GM23338 (cell line): ENCODE measurements around the gene TF. TPM values are rescaled to one million over a fixed set of nuclear protein-coding genes. Genes with fewer than 3 reads are reported as not detected.

ENCODE experiments used
- ATAC-seq: fragments of 200-7000 bp; cut with Tn5 transposase; 3 replicates; pipeline ENCODE4 v1.9.1; 2020
- DNase-seq: peaks from one replicate; pipeline ENCODE4 v3.0.0-alpha.2; 2015; ENCODE audit warnings: low spot score
- H2AFZ ChIP-seq: fragments of 200-600 bp; sonication (generic); 2 replicates; pipeline ENCODE4 v1.8.0; 2016; ENCODE audit warnings: antibody characterized with exemption, mild to moderate bottlenecking, moderate library complexity
- H3F3A ChIP-seq: fragments of 200-600 bp; sonication (generic); replicated peaks from 2 replicates; pipeline ENCODE4 v1.8.0; 2017; ENCODE audit warnings: antibody characterized with exemption, mixed run types, low read depth
- H3K27ac ChIP-seq: fragments of 200-600 bp; sonication (generic); 2 replicates; pipeline ENCODE4 v1.6.1; 2016; ENCODE audit warnings: low read depth
- H3K27me3 ChIP-seq: fragments of 200-600 bp; sonication (generic); 2 replicates; pipeline ENCODE4 v1.8.0; 2016; ENCODE audit warnings: mild to moderate bottlenecking, mixed run types, moderate library complexity; ENCODE audit not compliant: insufficient read depth
- H3K36me3 ChIP-seq: fragments of 200-600 bp; sonication (generic); 2 replicates; pipeline ENCODE4 v1.8.0; 2016; ENCODE audit warnings: mild to moderate bottlenecking; ENCODE audit not compliant: insufficient read depth
- H3K4me1 ChIP-seq: fragments of 200-600 bp; sonication (generic); 2 replicates; pipeline ENCODE4 v1.8.0; 2016; ENCODE audit warnings: mild to moderate bottlenecking, moderate library complexity; ENCODE audit not compliant: insufficient read depth
- H3K4me2 ChIP-seq: fragments of 200-600 bp; sonication (generic); 2 replicates; pipeline ENCODE4 v1.7.1; 2017; ENCODE audit warnings: mixed run types
- H3K4me3 ChIP-seq: fragments of 200-600 bp; sonication (generic); 2 replicates; pipeline ENCODE4 v1.6.1; 2016; ENCODE audit warnings: mixed run types
- H3K79me2 ChIP-seq: fragments of 200-600 bp; sonication (generic); replicated peaks from 2 replicates; pipeline ENCODE4 v1.8.0; 2017; ENCODE audit warnings: mild to moderate bottlenecking; ENCODE audit not compliant: insufficient read depth
- H3K9me2 ChIP-seq: fragments of 200-600 bp; sonication (generic); 2 replicates; pipeline ENCODE4 v1.8.0; 2017; ENCODE audit not compliant: insufficient read depth
- H4K20me1 ChIP-seq: fragments of 200-600 bp; sonication (generic); replicated peaks from 2 replicates; pipeline ENCODE4 v1.8.0; 2017; ENCODE audit warnings: mild to moderate bottlenecking; ENCODE audit not compliant: insufficient read depth
- H3K27ac Mint-ChIP-seq: 2 replicates; pipeline ENCODE4 v1.8.0; 2020; ENCODE audit warnings: inconsistent platforms, mild to moderate bottlenecking, moderate library complexity, mixed read lengths
- H3K27me3 Mint-ChIP-seq: 3 replicates; pipeline ENCODE4 v1.8.0; 2022; ENCODE audit warnings: low read depth, mild to moderate bottlenecking, moderate library complexity, mixed read lengths, inconsistent platforms; ENCODE audit not compliant: insufficient read depth, poor library complexity
- H3K36me3 Mint-ChIP-seq: 3 replicates; pipeline ENCODE4 v1.8.0; 2021; ENCODE audit warnings: low read depth, mild to moderate bottlenecking, inconsistent platforms, moderate library complexity, mixed read lengths
- H3K4me1 Mint-ChIP-seq: 3 replicates; pipeline ENCODE4 v1.8.0; 2020; ENCODE audit warnings: mild to moderate bottlenecking, inconsistent platforms, mixed read lengths
- H3K4me3 Mint-ChIP-seq: 3 replicates; pipeline ENCODE4 v1.8.0; 2021; ENCODE audit warnings: moderate library complexity, mild to moderate bottlenecking, inconsistent platforms, mixed read lengths
- H3K9me3 Mint-ChIP-seq: 3 replicates; pipeline ENCODE4 v1.8.0; 2020; ENCODE audit warnings: moderate library complexity, mild to moderate bottlenecking, inconsistent platforms, mixed read lengths
- CREB1 ChIP-seq: fragments of 250-450 bp; sonication (Bioruptor Pico); IDR thresholded peaks from 2 replicates; pipeline ENCODE4 v1.5.0; 2020; ENCODE audit warnings: low read depth, mild to moderate bottlenecking, moderate library complexity
- CTCF ChIP-seq, 2 experiments: fragments of 200-600 bp in 1 of 2; sonication (generic) in 1 of 2; conservative IDR thresholded peaks; 2 replicates each; pipeline versions ENCODE4 v1.5.1 to v1.6.1; 2016 to 2017; ENCODE audit warnings: antibody characterized with exemption in 2 of 2, low read depth in 2 of 2, mild to moderate bottlenecking in 2 of 2, moderate library complexity in 1 of 2
- EZH2 ChIP-seq: fragments of 200-600 bp; sonication (generic); IDR thresholded peaks from one replicate; pipeline ENCODE4 v1.8.0; 2017; ENCODE audit warnings: antibody characterized with exemption, mild to moderate bottlenecking, low read depth; ENCODE audit not compliant: unreplicated experiment
- EZH2phosphoT487 ChIP-seq: fragments of 200-600 bp; sonication (generic); IDR thresholded peaks from one replicate; pipeline ENCODE4 v1.8.1; 2018; ENCODE audit warnings: antibody characterized with exemption; ENCODE audit not compliant: unreplicated experiment
- JUNB ChIP-seq: IDR thresholded peaks from one replicate; pipeline ENCODE4 v1.6.1; 2016; ENCODE audit warnings: antibody characterized with exemption; ENCODE audit not compliant: unreplicated experiment
- NANOG ChIP-seq: IDR thresholded peaks from 2 replicates; pipeline ENCODE4 v1.6.1; 2016; ENCODE audit warnings: antibody characterized with exemption, borderline replicate concordance
- POLR2AphosphoS5 ChIP-seq: IDR thresholded peaks from 2 replicates; pipeline ENCODE4 v1.6.1; 2016; ENCODE audit warnings: antibody characterized with exemption, low read depth
- STAT1 ChIP-seq: IDR thresholded peaks from one replicate; pipeline ENCODE4 v1.6.1; 2016; ENCODE audit warnings: antibody characterized with exemption; ENCODE audit not compliant: unreplicated experiment
- ZNF114 ChIP-seq: fragments of 250-450 bp; sonication (Bioruptor Pico); IDR thresholded peaks from 2 replicates; pipeline ENCODE4 v1.5.0; 2020; ENCODE audit warnings: mild to moderate bottlenecking, moderate library complexity
- ZNF331 ChIP-seq: fragments of 250-450 bp; sonication (Bioruptor Pico); IDR thresholded peaks from 2 replicates; pipeline ENCODE4 v1.5.0; 2020; ENCODE audit warnings: low read depth, mild to moderate bottlenecking, moderate library complexity
- ZNF462 ChIP-seq: fragments of 250-450 bp; sonication (Bioruptor Pico); IDR thresholded peaks from 2 replicates; pipeline ENCODE4 v1.5.0; 2020; ENCODE audit warnings: mild to moderate bottlenecking, moderate library complexity
- polyA plus RNA-seq: library from polyadenylated mRNA; unstranded; fragments of >200 nt; fragmentation: Nextera tagmentation; extraction: Ambion mirVana; gene quantifications from 2 replicates; pipeline ENCODE4 v1.2.1, GENCODE V29; 2016
- total RNA-seq: library from RNA; depleted of rRNA; stranded (reverse); fragments of >200 nt; shearing (Covaris generic); gene quantifications from 2 replicates; pipeline ENCODE4 v1.2.3, GENCODE V29; 2014
- TF ChIP-seq, protein P1 (sequence below): IDR thresholded peaks from one replicate; pipeline ENCODE4 v1.6.1; 2018; ENCODE audit warnings: antibody characterized with exemption; ENCODE audit not compliant: unreplicated experiment

The TF gene
- total and polyA plus RNA-seq, 2 experiments from 2014 or later, result 0.03 to 0.76 TPM

DNA sequence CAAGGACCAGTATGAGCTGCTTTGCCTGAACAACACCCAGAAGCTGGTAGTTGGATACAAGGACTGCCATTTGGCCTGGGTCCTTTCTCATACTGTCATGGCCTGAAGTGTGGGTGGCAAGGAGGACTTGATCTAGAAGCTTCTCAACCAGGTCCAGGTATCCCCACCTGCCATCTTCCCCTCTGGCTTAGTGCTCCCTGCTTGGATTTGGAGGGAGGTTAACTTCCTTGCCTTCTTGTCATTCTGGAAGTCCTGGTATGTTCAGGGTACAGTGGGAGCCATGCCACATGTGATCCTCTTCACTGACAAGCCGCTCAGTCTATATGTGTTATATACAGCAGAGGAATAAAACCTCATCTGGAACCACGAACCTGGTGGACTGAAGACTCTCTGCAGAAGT is 46.7 kb upstream of the TF start:
- no peak for ATAC-seq

More for the DNA sequence above, 46.7 kb upstream of the TF start:
- no peak overlapping the region for H3K4me2 ChIP-seq
- Mint-ChIP-seq H3K27ac (no peak overlapping the region), H3K4me1 (no peaks in the 10 kb centered on the region), H3K27me3 (no peaks in the 10 kb centered on the region), H3K36me3 (no peaks in the 10 kb centered on the region), H3K4me3 (no peak overlapping the region), H3K9me3 (peaks cover 10% of the 10 kb centered on the region; the same call in 2 of the 3 replicates)
- no peaks in the 10 kb centered on the region for H3K79me2 ChIP-seq
- no peak overlapping the region for H3K4me3 ChIP-seq
- H2AFZ ChIP-seq, result no peak overlapping the region
- no peak for DNase-seq
- no peaks in the 10 kb centered on the region for H4K20me1 ChIP-seq
- H3K27me3 ChIP-seq, result no peaks in the 10 kb centered on the region
- no peaks in the 10 kb centered on the region for H3F3A ChIP-seq
- no peak overlapping the region for H3K27ac ChIP-seq
- H3K36me3 ChIP-seq, result no peaks in the 10 kb centered on the region
- no peaks in the 10 kb centered on the region for H3K4me1 ChIP-seq
- TF ChIP-seq CREB1 (CRISPR knock-in tag) (no peak), STAT1 (no peak), ZNF462 (no peak), POLR2AphosphoS5 (no peak), ZNF331 (CRISPR knock-in tag) (no peak), EZH2 (no peak), EZH2phosphoT487 (no peak), NANOG (no peak), CTCF (conservative IDR thresholded peaks at IDR 0.05; ENCODE audit: low read depth in 2 of 2) (no peak), JUNB (no peak), ZNF114 (CRISPR knock-in tag) (no peak)
- TF ChIP-seq, protein P1, sequence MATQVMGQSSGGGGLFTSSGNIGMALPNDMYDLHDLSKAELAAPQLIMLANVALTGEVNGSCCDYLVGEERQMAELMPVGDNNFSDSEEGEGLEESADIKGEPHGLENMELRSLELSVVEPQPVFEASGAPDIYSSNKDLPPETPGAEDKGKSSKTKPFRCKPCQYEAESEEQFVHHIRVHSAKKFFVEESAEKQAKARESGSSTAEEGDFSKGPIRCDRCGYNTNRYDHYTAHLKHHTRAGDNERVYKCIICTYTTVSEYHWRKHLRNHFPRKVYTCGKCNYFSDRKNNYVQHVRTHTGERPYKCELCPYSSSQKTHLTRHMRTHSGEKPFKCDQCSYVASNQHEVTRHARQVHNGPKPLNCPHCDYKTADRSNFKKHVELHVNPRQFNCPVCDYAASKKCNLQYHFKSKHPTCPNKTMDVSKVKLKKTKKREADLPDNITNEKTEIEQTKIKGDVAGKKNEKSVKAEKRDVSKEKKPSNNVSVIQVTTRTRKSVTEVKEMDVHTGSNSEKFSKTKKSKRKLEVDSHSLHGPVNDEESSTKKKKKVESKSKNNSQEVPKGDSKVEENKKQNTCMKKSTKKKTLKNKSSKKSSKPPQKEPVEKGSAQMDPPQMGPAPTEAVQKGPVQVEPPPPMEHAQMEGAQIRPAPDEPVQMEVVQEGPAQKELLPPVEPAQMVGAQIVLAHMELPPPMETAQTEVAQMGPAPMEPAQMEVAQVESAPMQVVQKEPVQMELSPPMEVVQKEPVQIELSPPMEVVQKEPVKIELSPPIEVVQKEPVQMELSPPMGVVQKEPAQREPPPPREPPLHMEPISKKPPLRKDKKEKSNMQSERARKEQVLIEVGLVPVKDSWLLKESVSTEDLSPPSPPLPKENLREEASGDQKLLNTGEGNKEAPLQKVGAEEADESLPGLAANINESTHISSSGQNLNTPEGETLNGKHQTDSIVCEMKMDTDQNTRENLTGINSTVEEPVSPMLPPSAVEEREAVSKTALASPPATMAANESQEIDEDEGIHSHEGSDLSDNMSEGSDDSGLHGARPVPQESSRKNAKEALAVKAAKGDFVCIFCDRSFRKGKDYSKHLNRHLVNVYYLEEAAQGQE, result no peak
- H3K9me2 ChIP-seq, result no peaks in the 10 kb centered on the region; the same call in 1 of the 2 replicates
